Brain microvascular endothelial cell (primary cell): Measurements from ENCODE around the gene MMP13.

Experiments used
- DNase-seq: peaks from one replicate; pipeline ENCODE4 v3.0.0-alpha.2; 2020
- H3K27ac ChIP-seq: fragments of 250-450 bp; sonication (Bioruptor Pico); 2 replicates; pipeline ENCODE4 v1.5.1; 2020; ENCODE audit warnings: mild to moderate bottlenecking, moderate library complexity
- H3K27me3 ChIP-seq: fragments of 250-450 bp; sonication (Bioruptor Pico); replicated peaks from 2 replicates; pipeline ENCODE4 v1.5.1; 2020; ENCODE audit warnings: mild to moderate bottlenecking
- H3K36me3 ChIP-seq: fragments of 250-450 bp; sonication (Bioruptor Pico); replicated peaks from 2 replicates; pipeline ENCODE4 v1.5.1; 2020; ENCODE audit warnings: mild to moderate bottlenecking
- H3K4me3 ChIP-seq: 2 replicates; pipeline ENCODE4 v1.5.1; 2011; ENCODE audit warnings: low read depth, mild to moderate bottlenecking, control low read depth, low read length, moderate library complexity
- CTCF ChIP-seq: IDR thresholded peaks from 2 replicates; pipeline ENCODE4 v1.5.1; 2011; ENCODE audit warnings: low read depth, mild to moderate bottlenecking, moderate library complexity, low read length, control low read depth, inconsistent platforms; ENCODE audit errors: missing control alignments
- in situ Hi-C: cut with HindIII; loops from 2 replicates; pipeline ENCODE4 v1.10.0; 2017; ENCODE audit warnings: low sequenced_read_pairs, low pct_ligation_motif_present

MMP13 gene

GRCh38 chr11:102934735-102935134 is 20.8 kb downstream of the MMP13 start:
- Histone ChIP-seq H3K36me3 (no peaks in the 10 kb centered on the region), H3K27me3 (no peaks in the 10 kb centered on the region), H3K4me3 (no peak overlapping the region), H3K27ac (no peak overlapping the region)
- in situ Hi-C loops = no loop called here
- no peak for DNase-seq
- no peak for TF ChIP-seq CTCF

- Histone ChIP-seq H3K27me3 (no peaks in the 10 kb centered on the region), H3K4me3 (no peak overlapping the region), H3K36me3 (no peaks in the 10 kb centered on the region), H3K27ac (no peak overlapping the region)
- TF ChIP-seq CTCF = no peak
- in situ Hi-C loops = no loop called here
- no peak for DNase-seq
These were observed 21.9 kb downstream of the MMP13 start for GRCh38 chr11:102933627-102934026.

- no peak for TF ChIP-seq CTCF
- no peak overlapping the region for H3K4me3 ChIP-seq
- in situ Hi-C loops = no loop called here
- no peaks in the 10 kb centered on the region for H3K36me3 ChIP-seq
- H3K27me3 ChIP-seq = no peaks in the 10 kb centered on the region
- no peak for DNase-seq
- no peak overlapping the region for H3K27ac ChIP-seq
These were observed 22.9 kb downstream of the MMP13 start for GRCh38 chr11:102932678-102933077.

GRCh38 chr11:102930451-102930850 is 25.1 kb downstream of the MMP13 start:
- no peak for DNase-seq
- in situ Hi-C loops = no loop called here
- no peak for TF ChIP-seq CTCF
- Histone ChIP-seq H3K27ac (no peak overlapping the region), H3K36me3 (no peaks in the 10 kb centered on the region), H3K4me3 (no peak overlapping the region), H3K27me3 (no peaks in the 10 kb centered on the region)

GRCh38 chr11:102929972-102930371 is 25.6 kb downstream of the MMP13 start:
- Histone ChIP-seq H3K27ac (no peak overlapping the region), H3K27me3 (no peaks in the 10 kb centered on the region), H3K36me3 (no peaks in the 10 kb centered on the region), H3K4me3 (no peak overlapping the region)
- no peak for DNase-seq
- no peak for TF ChIP-seq CTCF
- in situ Hi-C loops = no loop called here

GRCh38 chr11:102929166-102929565 is 26.4 kb downstream of the MMP13 start:
- H3K27ac ChIP-seq = no peak overlapping the region
- no peak for TF ChIP-seq CTCF
- in situ Hi-C loops = no loop called here
- no peak overlapping the region for H3K4me3 ChIP-seq
- no peaks in the 10 kb centered on the region for H3K27me3 ChIP-seq
- DNase-seq = no peak
- H3K36me3 ChIP-seq = no peaks in the 10 kb centered on the region
